PC-3 (cell line): ENCODE measurements around the gene PEX14. TPM values are rescaled to one million over a fixed set of nuclear protein-coding genes. Genes with fewer than 3 reads are reported as not detected.
A peak's percentile ranks its signal among the peaks of the same experiment; 100 is the strongest.
"Not testable (repeated sequence)": the region's sequence is repeated elsewhere in the genome, so short reads cannot be mapped to it uniquely, and the experiment has no call there.

Experiments
- ATAC-seq: fragments of 200-7000 bp; cut with Tn5 transposase; 2 replicates; pipeline ENCODE4 v1.9.1; 2020; ENCODE audit warnings: mild to moderate bottlenecking, moderate library complexity
- Bru-seq: library from RNA; stranded (reverse); fragments of 400-500 nt; gene quantifications from one replicate; lab custom pipeline; 2021; lab: Mats Ljungman, UMichigan
- BruChase-seq, 2 experiments: library from RNA; stranded (reverse); fragments of 400-500 nt; gene quantifications; one replicate each; lab custom pipeline; 2021; lab: Mats Ljungman, UMichigan
- BruUV-seq: library from RNA; stranded (reverse); fragments of 400-500 nt; replicated peaks from 2 replicates; lab custom pipeline; 2021; lab: Mats Ljungman, UMichigan
- CTCF ChIA-PET: fragments of 300-600 bp; sonication (Branson Sonifier 250); formaldehyde crosslinking; loops from one replicate; lab custom pipeline; 2022; ENCODE audit warnings: antibody characterized with exemption; lab: Charles Lee
- POLR2A ChIA-PET: fragments of 300-600 bp; sonication (Branson Sonifier 250); formaldehyde crosslinking; loops from one replicate; lab custom pipeline; 2022; ENCODE audit warnings: antibody characterized with exemption; ENCODE audit not compliant: unreplicated experiment; lab: Charles Lee
- DNase-seq: peaks from one replicate; pipeline ENCODE4 v3.0.0-alpha.2; 2015
- H2AFZ ChIP-seq: fragments of 300-600 bp; sonication (generic); 2 replicates; pipeline ENCODE4 v1.6.0; 2016; ENCODE audit warnings: antibody characterized with exemption, low read length
- H3F3A ChIP-seq: fragments of 300-600 bp; sonication (generic); one replicate; pipeline ENCODE4 v1.6.0; 2017; ENCODE audit warnings: antibody characterized with exemption, low read length, control low read depth, mild to moderate bottlenecking; ENCODE audit not compliant: unreplicated experiment
- H3K27ac ChIP-seq: fragments of 300-600 bp; sonication (generic); 2 replicates; pipeline ENCODE4 v1.5.1; 2016; ENCODE audit warnings: mild to moderate bottlenecking, low read length
- H3K27me3 ChIP-seq: fragments of 300-600 bp; sonication (generic); 2 replicates; pipeline ENCODE4 v1.6.1; 2016; ENCODE audit warnings: low read length, mixed read lengths
- H3K36me3 ChIP-seq: fragments of 300-600 bp; sonication (generic); 2 replicates; pipeline ENCODE4 v1.6.1; 2016; ENCODE audit warnings: low read depth, mixed run types, low read length, mixed read lengths
- H3K4me1 ChIP-seq: fragments of 300-600 bp; sonication (generic); 2 replicates; pipeline ENCODE4 v1.5.1; 2016; ENCODE audit warnings: low read length; ENCODE audit not compliant: insufficient read depth
- H3K4me2 ChIP-seq: fragments of 300-600 bp; sonication (generic); 2 replicates; pipeline ENCODE4 v1.6.0; 2016; ENCODE audit warnings: low read length
- H3K4me3 ChIP-seq: fragments of 300-600 bp; sonication (generic); 2 replicates; pipeline ENCODE4 v1.5.1; 2016; ENCODE audit warnings: mild to moderate bottlenecking, low read length, mixed read lengths
- H3K79me2 ChIP-seq: fragments of 300-600 bp; sonication (generic); 2 replicates; pipeline ENCODE4 v1.6.1; 2017; ENCODE audit warnings: low read length, mixed read lengths
- H3K9ac ChIP-seq: fragments of 300-600 bp; sonication (generic); 2 replicates; pipeline ENCODE4 v1.6.0; 2016; ENCODE audit warnings: mild to moderate bottlenecking, low read length
- H3K9me2 ChIP-seq: fragments of 300-600 bp; sonication (generic); replicated peaks from 2 replicates; pipeline ENCODE4 v1.6.1; 2016; ENCODE audit warnings: mixed run types, low read length, mixed read lengths
- H3K9me3 ChIP-seq: fragments of 300-600 bp; sonication (generic); 2 replicates; pipeline ENCODE4 v1.6.1; 2016; ENCODE audit warnings: low read length, mixed read lengths
- H4K20me1 ChIP-seq: fragments of 300-600 bp; sonication (generic); 2 replicates; pipeline ENCODE4 v1.6.1; 2016; ENCODE audit warnings: low read length, mixed read lengths
- CTCF ChIP-seq: fragments of 300-600 bp; sonication (generic); conservative IDR thresholded peaks from 2 replicates; pipeline ENCODE4 v1.5.1; 2017; ENCODE audit warnings: antibody characterized with exemption, low read depth, mild to moderate bottlenecking, low read length
- EZH2 ChIP-seq: fragments of 300-600 bp; sonication (generic); IDR thresholded peaks from one replicate; pipeline ENCODE4 v1.6.1; 2017; ENCODE audit warnings: antibody characterized with exemption, mild to moderate bottlenecking, low read length; ENCODE audit not compliant: unreplicated experiment
- EZH2phosphoT487 ChIP-seq: fragments of 300-600 bp; sonication (generic); IDR thresholded peaks from 2 replicates; pipeline ENCODE4 v1.6.1; 2018; ENCODE audit warnings: mild to moderate bottlenecking, antibody characterized with exemption, low read length, borderline replicate concordance
- intact Hi-C: fragments of 100-400 bp; cut with micrococcal nuclease; formaldehyde crosslinking; loops from 2 replicates; pipeline ENCODE4 v1.9.0; 2023
- long read RNA-seq: library from polyadenylated mRNA; unstranded; transcript quantifications from one replicate; pipeline ENCODE4 v2.0.0, GENCODE V29; 2021; ENCODE audit not compliant: unreplicated experiment
- total RNA-seq: library from RNA; depleted of rRNA; stranded (reverse); fragments of >200 nt; gene quantifications from 2 replicates; pipeline ENCODE4 v1.2.3, GENCODE V29; 2014; rRNA removed

Gene PEX14
- total RNA-seq = 24.9 and 32.1 TPM in 2 replicates
- percentile 79 among the genes with signal in this experiment for Bru-seq, nascent RNA
- BruChase-seq, experiment 1, labeled RNA remaining after a 6-hour chase = percentile 71 among the genes with signal in this experiment
- percentile 74 among the genes with signal in this experiment for BruChase-seq, experiment 2, labeled RNA remaining after a 2-hour chase
- long read RNA-seq, partial matches to known transcripts = 2 of 15 reads
- long read RNA-seq, other reads (novel, unspliced or antisense) = 11 of 15 reads

- Histone ChIP-seq H3K79me2 (peaks cover 67% of the 10 kb centered on the region), H3K4me3 (peak within 1 kb of the TSS; percentile 74), H3K4me2 (peak within 1 kb of the TSS; percentile 94), H3K36me3 (no peaks in the 10 kb centered on the region; the same call in 1 of the 2 replicates), H3K9me3 (no peaks in the 10 kb centered on the region), H3F3A (no peaks in the 10 kb centered on the region), H2AFZ (peak within 1 kb of the TSS; percentile 73), H3K27me3 (no peaks in the 10 kb centered on the region), H4K20me1 (0 out of 2 replicates have a peak, but pooled peaks cover 5% of the 10 kb centered on the region), H3K27ac (no peak within 1 kb of the TSS), H3K4me1 (peaks cover 24% of the 10 kb centered on the region), H3K9ac (peak within 1 kb of the TSS; percentile 69), H3K9me2 (no peaks in the 10 kb centered on the region)
- intact Hi-C loops = no loop called here
- ATAC-seq (peak; percentile 81), DNase-seq (peak; percentile 88)
- ChIA-PET POLR2A (interaction anchor here (0.6 kb wide), 1 partner anchor 481 kb away, joined by 18 read pairs; no protein-coding TSS in a partner anchor), CTCF (no interaction called here)
- no TSS peak for BruUV-seq
- TF ChIP-seq CTCF (no peak), EZH2 (no peak), EZH2phosphoT487 (no peak)
Observed at GRCh38 chr1:10474613-10475507, at the start of gene PEX14. Gene PEX14, plus strand, starts transcription at chr1:10474950. Its CDS starts 17 bp downstream, at chr1:10474967.

GRCh38 chr1:10425826-10426534 is 48.8 kb upstream of the PEX14 start:
- H3K27me3 ChIP-seq, H3K9ac ChIP-seq, H3K27ac ChIP-seq, DNase-seq, H3K4me3 ChIP-seq, H2AFZ ChIP-seq, BruUV-seq, H3K79me2 ChIP-seq, H4K20me1 ChIP-seq, H3K9me2 ChIP-seq, ATAC-seq, H3K4me2 ChIP-seq, H3K4me1 ChIP-seq, H3K36me3 ChIP-seq, H3K9me3 ChIP-seq, H3F3A ChIP-seq, intact Hi-C loops: not testable (repeated sequence)
- CTCF ChIA-PET = interaction anchor here (1.4 kb wide), 1 partner anchor 49 kb away, joined by 3 read pairs; no protein-coding TSS in a partner anchor
- POLR2A ChIA-PET = interaction anchor here (0.6 kb wide), 1 partner anchor 45 kb away, joined by 5 read pairs; no protein-coding TSS in a partner anchor

GRCh38 chr1:10426535-10426848 is 48.3 kb upstream of the PEX14 start:
- H3F3A ChIP-seq, H3K9ac ChIP-seq, ATAC-seq, H4K20me1 ChIP-seq, H3K9me2 ChIP-seq, intact Hi-C loops, H3K9me3 ChIP-seq, POLR2A ChIA-PET, H3K4me3 ChIP-seq, H3K27ac ChIP-seq, DNase-seq, H3K4me2 ChIP-seq, BruUV-seq, H3K4me1 ChIP-seq, H3K79me2 ChIP-seq, H3K27me3 ChIP-seq, H3K36me3 ChIP-seq, H2AFZ ChIP-seq: not testable (repeated sequence)
- CTCF ChIA-PET = interaction anchor here (1.4 kb wide), 1 partner anchor 49 kb away, joined by 3 read pairs; no protein-coding TSS in a partner anchor
